Right lobe of liver (tissue), 6 donors: ENCODE data around the gene HNRNPD. TPM values are rescaled to one million over a fixed set of nuclear protein-coding genes. Genes with fewer than 3 reads are reported as not detected.
"Not testable (repeated sequence)": the region's sequence is repeated elsewhere in the genome, so short reads cannot be mapped to it uniquely, and the experiment has no call there.

ENCODE experiments used
- ATAC-seq, 4 donors: fragments of 200-7000 bp; cut with Tn5 transposase; one replicate each; pipeline ENCODE4 v1.9.1; 2020; ENCODE audit warnings: mild to moderate bottlenecking in 4 of 4, moderate library complexity in 4 of 4
- DNase-seq, 3 donors: peaks; one replicate each; pipeline ENCODE4 v3.0.0-alpha.2; 2020
- H3K27ac ChIP-seq, 3 donors: fragments of 200-600 bp; one replicate each; pipeline ENCODE4 v1.8.0; 2022
- H3K27me3 ChIP-seq, 2 donors: fragments of 200-600 bp; one replicate each; pipeline ENCODE4 v1.8.0; 2022
- H3K36me3 ChIP-seq, 4 donors: fragments of 200-600 bp; sonication (generic) in 1 of 4; one replicate each; pipeline versions ENCODE4 v1.5.1 to v1.8.0; 2017 to 2022; ENCODE audit warnings: control low read depth in 1 of 4
- H3K4me1 ChIP-seq, 4 donors: fragments of 200-600 bp; sonication (generic) in 1 of 4; one replicate each; pipeline versions ENCODE4 v1.5.1 to v1.8.0; 2017 to 2022; ENCODE audit warnings: control low read depth in 1 of 4
- H3K4me3 ChIP-seq, 3 donors: fragments of 200-600 bp; one replicate each; pipeline ENCODE4 v1.8.0; 2022
- H3K9me3 ChIP-seq, 4 donors: fragments of 200-600 bp; sonication (generic) in 1 of 4; one replicate each; pipeline versions ENCODE4 v1.5.1 to v1.8.0; 2017 to 2022; ENCODE audit warnings: control low read depth in 1 of 4
- POLR2A ChIP-seq: fragments of 450-650 bp; IDR thresholded peaks from one replicate; pipeline ENCODE4 v1.6.1; 2017; ENCODE audit warnings: antibody characterized with exemption, mild to moderate bottlenecking
- WGBS: methylation state at CpG from one replicate; pipeline ENCODE4 v1.1.6; 2018; ENCODE audit warnings: low coverage, low lambda C conversion rate; ENCODE audit not compliant: insufficient coverage; ENCODE audit errors: missing lambda C conversion rate; 5-methylcytosine and 5-hydroxymethylcytosine counted together
- intact Hi-C, 2 donors: fragments of 100-400 bp; cut with DNase I; formaldehyde crosslinking; loops; one replicate each; pipeline versions ENCODE4 v1.11.2 to v1.14.1; 2022
- total RNA-seq, 6 experiments: library from RNA; depleted of rRNA in 2 of 6; stranded (reverse); fragments of >200 nt in 2 of 6; fragmentation: NEBNext Ultra II Directional in 3 of 6; extraction: Animal tissue kit (Norgen Biotek cat#: 25700) in 3 of 6; gene quantifications; one replicate each; pipeline versions ENCODE4 v1.1.0 to v1.2.4, GENCODE V29; 2016 to 2023
- TF ChIP-seq, protein P1 (sequence below), 4 donors: fragments of 200-600 bp in 3 of 4; fragments of 450-650 bp in 1 of 4; IDR thresholded peaks; one replicate each; pipeline versions ENCODE4 v1.5.1 to v1.8.0; 2016 to 2022; ENCODE audit warnings: antibody characterized with exemption in 4 of 4, mild to moderate bottlenecking in 2 of 4
- donor health status: DM: no; HTN: yes; CAD: no.
- donor health status: DM: no; HTN: no; CAD: no.
- donor health status: DM: no; HTN: no; CAD: no.
- donor health status: DM: no; HTN: yes; CAD: no.
- donor health status: DM: no; HTN: yes; CAD: no.

The HNRNPD gene
- total RNA-seq, 6 experiments from 2014 or later: 34.5 to 67.1 (median 42.6) TPM

DNA sequence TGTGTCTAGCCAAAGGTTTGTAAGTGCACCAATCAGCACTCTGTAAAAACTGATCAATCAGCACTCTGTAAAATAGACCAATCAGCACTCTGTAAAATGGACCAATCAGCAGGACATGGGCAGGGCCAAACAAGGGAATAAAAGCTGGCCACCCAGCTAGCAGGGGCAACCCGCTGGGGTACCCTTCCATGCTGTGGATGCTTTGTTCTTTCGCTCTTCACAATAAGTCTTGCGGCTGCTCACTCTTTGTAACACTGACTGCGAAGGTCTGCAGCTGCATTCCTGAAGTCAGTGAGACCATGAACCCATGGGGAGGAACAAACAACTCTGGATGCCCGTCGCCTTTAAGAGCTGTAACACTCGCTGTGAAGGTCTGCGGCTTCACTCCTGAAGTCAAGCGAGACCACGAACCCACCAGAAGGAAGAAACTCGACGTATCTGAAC is 42.2 kb upstream of the HNRNPD start:
- no peaks in the 10 kb centered on the region for H3K27me3 ChIP-seq
- intact Hi-C loops: no loop called here
- DNase-seq (no peak), ATAC-seq (no peak)
- no peak overlapping the region for H3K4me3 ChIP-seq
- no peaks in the 10 kb centered on the region for H3K4me1 ChIP-seq
- WGBS: 65% methylated on average over 10 of the region's 12 CpGs
- no peaks in the 10 kb centered on the region for H3K36me3 ChIP-seq
- TF ChIP-seq, protein P1, sequence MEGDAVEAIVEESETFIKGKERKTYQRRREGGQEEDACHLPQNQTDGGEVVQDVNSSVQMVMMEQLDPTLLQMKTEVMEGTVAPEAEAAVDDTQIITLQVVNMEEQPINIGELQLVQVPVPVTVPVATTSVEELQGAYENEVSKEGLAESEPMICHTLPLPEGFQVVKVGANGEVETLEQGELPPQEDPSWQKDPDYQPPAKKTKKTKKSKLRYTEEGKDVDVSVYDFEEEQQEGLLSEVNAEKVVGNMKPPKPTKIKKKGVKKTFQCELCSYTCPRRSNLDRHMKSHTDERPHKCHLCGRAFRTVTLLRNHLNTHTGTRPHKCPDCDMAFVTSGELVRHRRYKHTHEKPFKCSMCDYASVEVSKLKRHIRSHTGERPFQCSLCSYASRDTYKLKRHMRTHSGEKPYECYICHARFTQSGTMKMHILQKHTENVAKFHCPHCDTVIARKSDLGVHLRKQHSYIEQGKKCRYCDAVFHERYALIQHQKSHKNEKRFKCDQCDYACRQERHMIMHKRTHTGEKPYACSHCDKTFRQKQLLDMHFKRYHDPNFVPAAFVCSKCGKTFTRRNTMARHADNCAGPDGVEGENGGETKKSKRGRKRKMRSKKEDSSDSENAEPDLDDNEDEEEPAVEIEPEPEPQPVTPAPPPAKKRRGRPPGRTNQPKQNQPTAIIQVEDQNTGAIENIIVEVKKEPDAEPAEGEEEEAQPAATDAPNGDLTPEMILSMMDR (IDR thresholded peaks at IDR 0.05): no peak
- TF ChIP-seq POLR2A: no peak
- H3K27ac ChIP-seq: no peak overlapping the region
- no peaks in the 10 kb centered on the region for H3K9me3 ChIP-seq

DNA sequence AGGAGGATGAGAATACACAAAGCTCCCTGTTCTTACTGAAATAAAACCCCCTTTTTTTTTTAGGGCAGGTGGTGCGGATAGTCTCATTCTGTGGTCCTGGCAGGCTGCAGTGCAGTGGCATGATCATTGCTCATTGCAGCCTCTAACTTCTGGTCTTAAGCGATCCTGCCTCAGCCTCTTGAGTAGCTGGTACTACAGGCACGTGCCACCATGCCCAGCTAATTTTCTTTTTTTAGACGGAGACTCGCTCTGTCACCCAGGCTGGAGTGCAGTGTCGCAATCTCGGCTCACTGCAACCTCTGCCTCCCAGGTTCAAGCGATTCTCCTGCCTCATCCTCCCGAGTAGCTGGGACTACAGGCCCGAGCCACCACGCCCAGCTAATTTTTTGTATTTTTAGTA is 41.3 kb upstream of the HNRNPD start:
- ATAC-seq, intact Hi-C loops, H3K4me3 ChIP-seq, H3K27ac ChIP-seq, H3K9me3 ChIP-seq, H3K36me3 ChIP-seq, H3K4me1 ChIP-seq, H3K27me3 ChIP-seq, DNase-seq: not testable (repeated sequence)
- WGBS: 88% methylated on average over 11 of the region's 11 CpGs

- Histone ChIP-seq H3K27ac (no peak overlapping the region), H3K4me1 (no peaks in the 10 kb centered on the region), H3K36me3 (no peaks in the 10 kb centered on the region), H3K9me3 (no peaks in the 10 kb centered on the region), H3K4me3 (no peak overlapping the region), H3K27me3 (no peaks in the 10 kb centered on the region)
- ATAC-seq (no peak), DNase-seq (no peak)
- 93% methylated on average over 1 of the region's 1 CpG for WGBS
- TF ChIP-seq, protein P1 (IDR thresholded peaks at IDR 0.05): no peak
- no peak for TF ChIP-seq POLR2A
- intact Hi-C loops: no loop called here
Observed at GRCh38 chr4:82403725-82404124, 29.9 kb upstream of the HNRNPD start.

GRCh38 chr4:82402196-82402775 is 28.5 kb upstream of the HNRNPD start:
- H3K9me3 ChIP-seq: no peaks in the 10 kb centered on the region

DNA sequence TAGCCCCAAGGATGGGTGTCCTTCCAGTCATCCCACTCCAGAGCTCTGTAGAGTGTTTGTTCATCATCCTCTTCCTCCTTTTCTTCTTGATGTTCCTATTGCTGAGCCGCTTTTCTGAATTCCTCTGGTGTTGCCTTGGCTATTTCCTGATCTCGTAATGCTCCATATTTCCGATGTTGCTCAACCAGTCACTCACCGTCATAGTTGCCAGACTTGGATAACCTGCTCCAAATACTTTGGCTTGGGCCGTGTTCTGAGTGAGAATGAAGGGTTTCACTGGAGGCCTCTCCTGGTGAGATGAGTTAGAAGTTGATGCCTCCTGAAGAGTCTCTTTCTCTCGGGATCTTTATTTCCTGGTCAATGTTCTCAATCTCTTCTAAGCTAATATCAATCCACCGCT is 27.8 kb upstream of the HNRNPD start:
- no peak for TF ChIP-seq POLR2A
- TF ChIP-seq, protein P1 (IDR thresholded peaks at IDR 0.05): no peak
- DNase-seq (no peak), ATAC-seq (no peak)
- WGBS: 89% methylated on average over 6 of the region's 7 CpGs
- Histone ChIP-seq H3K4me1 (no peaks in the 10 kb centered on the region), H3K27me3 (no peaks in the 10 kb centered on the region), H3K27ac (no peak overlapping the region), H3K9me3 (no peaks in the 10 kb centered on the region), H3K4me3 (no peak overlapping the region), H3K36me3 (no peaks in the 10 kb centered on the region)
- intact Hi-C loops: no loop called here

More at GRCh38 chr4:82402196-82402775, 28.5 kb upstream of the HNRNPD start:
- no peak overlapping the region for H3K27ac ChIP-seq
- ATAC-seq: no peak
- H3K27me3 ChIP-seq: no peaks in the 10 kb centered on the region
- 88% methylated on average over 15 of the region's 17 CpGs for WGBS
- no peaks in the 10 kb centered on the region for H3K4me1 ChIP-seq
- intact Hi-C loops: no loop called here
- TF ChIP-seq, protein P1 (IDR thresholded peaks at IDR 0.05): no peak
- no peak for TF ChIP-seq POLR2A
- H3K36me3 ChIP-seq: no peaks in the 10 kb centered on the region
- no peak overlapping the region for H3K4me3 ChIP-seq
- no peak for DNase-seq
